ENCODE results near the gene POU6F2. TPM values are rescaled to one million over a fixed set of nuclear protein-coding genes. Genes with fewer than 3 reads are reported as not detected.

The POU6F2 gene
- total RNA-seq, 1 experiment from 2014 or later, result 0.19 TPM

DNA sequence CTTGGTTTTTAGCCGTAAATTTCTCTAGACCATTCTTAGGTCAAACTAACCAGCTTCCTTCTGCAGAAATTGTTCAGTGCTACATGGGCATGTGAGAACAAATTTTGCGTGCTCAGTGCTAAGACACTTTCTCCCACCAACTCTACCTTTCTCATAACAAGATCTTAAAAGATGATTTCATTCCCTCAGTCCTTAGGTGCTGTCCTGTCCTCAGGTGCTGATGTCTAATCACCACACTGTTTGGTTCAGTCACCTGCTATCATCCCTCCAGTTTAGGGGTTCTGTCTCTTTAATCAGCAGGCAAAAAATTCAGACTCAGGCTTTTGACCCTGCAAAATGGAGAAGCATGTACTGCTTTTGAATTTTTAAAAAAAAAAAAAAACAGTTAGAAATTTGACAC lies 361.0 kb downstream of the POU6F2 start:
- no peaks in the 10 kb centered on the region for H3K36me3 Mint-ChIP-seq (ENCODE audit: insufficient read depth, unreplicated experiment)

DNA sequence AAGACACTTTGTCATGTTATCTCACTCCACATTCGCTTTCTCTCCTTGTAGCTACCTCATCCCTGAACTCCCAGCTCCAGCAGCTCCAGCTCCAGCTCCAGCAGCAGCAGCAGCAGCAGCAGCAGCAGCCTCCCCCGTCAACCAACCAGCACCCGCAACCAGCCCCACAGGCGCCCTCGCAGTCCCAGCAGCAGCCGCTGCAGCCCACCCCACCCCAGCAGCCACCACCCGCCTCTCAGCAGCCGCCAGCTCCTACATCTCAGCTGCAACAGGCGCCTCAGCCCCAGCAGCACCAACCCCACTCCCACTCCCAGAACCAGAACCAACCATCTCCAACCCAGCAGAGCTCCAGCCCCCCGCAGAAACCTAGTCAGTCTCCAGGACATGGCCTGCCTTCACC lies 361.9 kb downstream of the POU6F2 start:
- ChIA-PET CTCF (no interaction called here), POLR2A (no interaction called here)
- Mint-ChIP-seq H3K4me1 (ENCODE audit: insufficient read depth, unreplicated experiment) (no peaks in the 10 kb centered on the region), H3K27me3 (ENCODE audit: insufficient read depth, unreplicated experiment) (peaks cover 94% of the 10 kb centered on the region), H3K4me3 (ENCODE audit: unreplicated experiment) (no peak overlapping the region), H3K36me3 (ENCODE audit: insufficient read depth, unreplicated experiment) (no peaks in the 10 kb centered on the region), H3K27ac (ENCODE audit: low read depth, unreplicated experiment) (no peak overlapping the region), H3K9me3 (ENCODE audit: unreplicated experiment) (no peaks in the 10 kb centered on the region)
- no peak for DNase-seq (ENCODE audit: unreplicated experiment)
- BruUV-seq (replicated peaks), result no TSS peak
- intact Hi-C loops (cut with micrococcal nuclease), result no loop called here
- TF ChIP-seq, protein P1, sequence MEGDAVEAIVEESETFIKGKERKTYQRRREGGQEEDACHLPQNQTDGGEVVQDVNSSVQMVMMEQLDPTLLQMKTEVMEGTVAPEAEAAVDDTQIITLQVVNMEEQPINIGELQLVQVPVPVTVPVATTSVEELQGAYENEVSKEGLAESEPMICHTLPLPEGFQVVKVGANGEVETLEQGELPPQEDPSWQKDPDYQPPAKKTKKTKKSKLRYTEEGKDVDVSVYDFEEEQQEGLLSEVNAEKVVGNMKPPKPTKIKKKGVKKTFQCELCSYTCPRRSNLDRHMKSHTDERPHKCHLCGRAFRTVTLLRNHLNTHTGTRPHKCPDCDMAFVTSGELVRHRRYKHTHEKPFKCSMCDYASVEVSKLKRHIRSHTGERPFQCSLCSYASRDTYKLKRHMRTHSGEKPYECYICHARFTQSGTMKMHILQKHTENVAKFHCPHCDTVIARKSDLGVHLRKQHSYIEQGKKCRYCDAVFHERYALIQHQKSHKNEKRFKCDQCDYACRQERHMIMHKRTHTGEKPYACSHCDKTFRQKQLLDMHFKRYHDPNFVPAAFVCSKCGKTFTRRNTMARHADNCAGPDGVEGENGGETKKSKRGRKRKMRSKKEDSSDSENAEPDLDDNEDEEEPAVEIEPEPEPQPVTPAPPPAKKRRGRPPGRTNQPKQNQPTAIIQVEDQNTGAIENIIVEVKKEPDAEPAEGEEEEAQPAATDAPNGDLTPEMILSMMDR (IDR thresholded peaks at IDR 0.05; ENCODE audit: unreplicated experiment), result no peak

More for the DNA sequence above, 361.0 kb downstream of the POU6F2 start:
- no TSS peak for BruUV-seq (replicated peaks)
- DNase-seq (ENCODE audit: unreplicated experiment), result no peak
- TF ChIP-seq, protein P1 (IDR thresholded peaks at IDR 0.05; ENCODE audit: unreplicated experiment), result no peak
- no peaks in the 10 kb centered on the region for H3K4me1 Mint-ChIP-seq (ENCODE audit: insufficient read depth, unreplicated experiment)
- no peaks in the 10 kb centered on the region for H3K9me3 Mint-ChIP-seq (ENCODE audit: unreplicated experiment)
- H3K27ac Mint-ChIP-seq (ENCODE audit: low read depth, unreplicated experiment), result no peak overlapping the region
- H3K27me3 Mint-ChIP-seq (ENCODE audit: insufficient read depth, unreplicated experiment), result peaks cover 94% of the 10 kb centered on the region
- no peak overlapping the region for H3K4me3 Mint-ChIP-seq (ENCODE audit: unreplicated experiment)
- intact Hi-C loops (cut with micrococcal nuclease), result no loop called here
- POLR2A ChIA-PET, result no interaction called here
- CTCF ChIA-PET, result no interaction called here

DNA sequence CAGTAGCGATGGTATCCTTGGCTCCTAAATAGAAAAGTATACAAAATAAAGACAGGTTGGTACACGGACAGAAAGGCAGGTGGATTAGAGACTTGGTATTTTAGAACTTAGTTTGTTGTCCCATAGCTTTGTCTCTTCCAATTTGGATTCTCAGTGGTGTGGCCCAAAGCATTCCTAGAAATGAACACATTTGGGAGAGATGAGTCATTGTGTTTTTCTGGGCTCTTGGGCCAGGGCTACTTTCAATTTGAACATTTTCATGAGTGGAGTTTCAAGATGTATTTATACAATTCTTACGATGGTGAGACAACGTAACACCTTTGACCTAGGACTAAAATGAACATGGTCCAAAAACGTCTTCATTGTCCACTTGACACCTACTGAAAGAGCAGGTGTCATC lies 363.4 kb downstream of the POU6F2 start:
- peaks cover 86% of the 10 kb centered on the region for H3K27me3 Mint-ChIP-seq (ENCODE audit: insufficient read depth, unreplicated experiment)
- H3K4me3 Mint-ChIP-seq (ENCODE audit: unreplicated experiment), result no peak overlapping the region
- no TSS peak for BruUV-seq (replicated peaks)
- ChIA-PET CTCF (no interaction called here), POLR2A (no interaction called here)
- no peaks in the 10 kb centered on the region for H3K9me3 Mint-ChIP-seq (ENCODE audit: unreplicated experiment)
- DNase-seq (ENCODE audit: unreplicated experiment), result no peak
- no peaks in the 10 kb centered on the region for H3K36me3 Mint-ChIP-seq (ENCODE audit: insufficient read depth, unreplicated experiment)
- no peaks in the 10 kb centered on the region for H3K4me1 Mint-ChIP-seq (ENCODE audit: insufficient read depth, unreplicated experiment)
- H3K27ac Mint-ChIP-seq (ENCODE audit: low read depth, unreplicated experiment), result no peak overlapping the region
- TF ChIP-seq, protein P1 (IDR thresholded peaks at IDR 0.05; ENCODE audit: unreplicated experiment), result no peak
- intact Hi-C loops (cut with micrococcal nuclease), result no loop called here

DNA sequence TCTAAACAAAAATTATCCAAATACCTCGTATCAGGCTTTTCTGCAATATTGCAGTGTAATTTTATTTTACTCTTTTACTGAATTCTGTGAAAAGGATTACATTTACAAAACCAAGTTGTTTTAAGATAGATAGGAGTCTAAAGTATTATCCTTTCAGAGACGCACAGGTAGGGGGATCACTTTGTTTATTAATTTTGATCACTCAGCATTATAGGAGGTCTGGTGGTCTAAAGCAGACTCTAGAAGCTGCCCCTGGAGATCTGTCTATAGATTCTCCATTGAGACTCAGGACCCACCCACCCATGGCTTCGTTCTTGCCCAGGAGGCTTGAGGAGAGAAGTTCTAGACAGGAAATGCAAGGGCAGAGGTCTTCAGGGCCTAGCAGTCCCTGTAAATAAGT lies 365.1 kb downstream of the POU6F2 start:
- TF ChIP-seq, protein P1 (IDR thresholded peaks at IDR 0.05; ENCODE audit: unreplicated experiment), result no peak
- Mint-ChIP-seq H3K36me3 (ENCODE audit: insufficient read depth, unreplicated experiment) (no peaks in the 10 kb centered on the region), H3K9me3 (ENCODE audit: unreplicated experiment) (no peaks in the 10 kb centered on the region), H3K27ac (ENCODE audit: low read depth, unreplicated experiment) (no peak overlapping the region), H3K27me3 (ENCODE audit: insufficient read depth, unreplicated experiment) (peaks cover 78% of the 10 kb centered on the region), H3K4me3 (ENCODE audit: unreplicated experiment) (no peak overlapping the region), H3K4me1 (ENCODE audit: insufficient read depth, unreplicated experiment) (no peaks in the 10 kb centered on the region)
- no TSS peak for BruUV-seq (replicated peaks)
- ChIA-PET POLR2A (no interaction called here), CTCF (no interaction called here)
- DNase-seq (ENCODE audit: unreplicated experiment), result no peak
- intact Hi-C loops (cut with micrococcal nuclease), result no loop called here

Data from MCF 10A (cell line).